Measurements from ENCODE around the gene MARK1.

- no peak for TF ChIP-seq CTCF (IDR thresholded peaks at IDR 0.05)
- TF ChIP-seq POLR2A (IDR thresholded peaks at IDR 0.05), result no peak
Observed at GRCh38 chr1:220550811-220551399, 23.0 kb downstream of the MARK1 start.
